Activated naive CD4-positive, alpha-beta T cell treated with anti-CD3 and anti-CD28 coated beads, Interleukin-2, amount 50 U/mL, for 16 hours (primary cell): ENCODE data around the gene FURIN.
A peak's percentile ranks its signal among the peaks of the same experiment; 100 is the strongest.
"Not testable (repeated sequence)": the region's sequence is repeated elsewhere in the genome, so short reads cannot be mapped to it uniquely, and the experiment has no call there.

ENCODE experiments used
- DNase-seq: peaks from one replicate; pipeline ENCODE4 v3.0.0-alpha.2; 2020

The FURIN gene

DNA sequence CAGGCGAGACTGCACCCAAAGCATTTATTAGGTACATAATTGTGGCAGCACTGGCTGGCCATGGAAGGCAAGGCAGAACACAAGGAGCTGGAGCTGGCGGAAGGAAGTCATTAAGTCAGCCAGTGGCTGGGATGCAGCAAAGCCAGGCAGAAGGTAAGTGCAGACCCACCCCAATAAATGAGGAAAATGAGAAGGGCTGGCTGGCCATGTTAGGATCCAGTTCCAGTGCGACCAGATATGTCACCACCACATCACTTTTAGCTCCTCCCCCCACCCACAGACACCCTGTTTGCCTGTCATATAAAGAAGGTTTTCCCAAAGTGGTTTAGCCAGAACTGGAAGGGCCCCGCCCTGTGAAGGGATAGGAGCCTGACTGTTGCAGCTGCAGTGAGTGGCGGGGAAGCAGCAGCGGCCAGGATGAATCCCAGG is at the start of gene FURIN:
TSS of gene FURIN (plus strand) at position 328 of the 429 bp plus-strand sequence. CDS start 7,153 bp downstream, outside the sequence.
- DNase-seq, result no peak

- no peak for DNase-seq
Observed at GRCh38 chr15:90819390-90819789, 49.0 kb upstream of the FURIN start.

GRCh38 chr15:90819850-90820249 is 48.5 kb upstream of the FURIN start:
- DNase-seq, result no peak

- DNase-seq, result no peak
Observed at GRCh38 chr15:90820481-90820880, 47.9 kb upstream of the FURIN start.

DNA sequence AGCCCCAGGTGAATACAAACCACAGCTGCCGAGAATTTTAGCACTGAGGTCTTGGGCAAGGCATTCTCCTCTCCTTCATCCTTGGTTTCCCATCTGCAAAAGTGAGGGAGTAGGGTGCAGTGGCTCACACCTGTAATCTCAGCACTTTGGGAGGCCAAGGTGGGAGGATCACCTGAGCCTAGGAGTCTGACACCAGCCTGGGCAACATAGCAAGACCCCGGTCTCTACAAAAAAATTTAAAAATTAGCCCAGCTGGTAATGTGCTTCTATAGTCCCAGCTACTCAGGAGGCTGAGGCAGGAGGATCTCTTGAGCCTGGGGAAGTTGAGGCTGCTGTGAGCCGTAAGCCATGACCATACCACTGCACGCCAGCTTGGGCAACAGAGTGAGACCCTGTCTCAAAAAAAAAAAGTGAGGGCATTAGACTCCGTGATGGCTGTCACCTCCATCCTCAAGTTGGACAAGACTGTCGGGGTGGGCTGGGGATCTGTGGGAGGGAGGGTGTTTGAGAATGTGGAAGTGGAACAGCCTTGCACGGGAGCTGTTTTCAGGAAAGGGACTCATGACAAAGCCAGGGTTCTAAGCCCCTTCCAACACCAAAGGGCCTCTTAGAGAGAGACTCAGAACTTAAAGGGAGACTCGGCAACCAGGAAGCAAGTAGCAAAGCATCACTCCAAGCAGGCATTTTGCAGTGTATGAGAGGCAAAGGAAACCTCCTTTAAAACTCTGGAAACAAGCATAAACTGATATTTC is 46.0 kb upstream of the FURIN start:
- DNase-seq, result no peak

DNA sequence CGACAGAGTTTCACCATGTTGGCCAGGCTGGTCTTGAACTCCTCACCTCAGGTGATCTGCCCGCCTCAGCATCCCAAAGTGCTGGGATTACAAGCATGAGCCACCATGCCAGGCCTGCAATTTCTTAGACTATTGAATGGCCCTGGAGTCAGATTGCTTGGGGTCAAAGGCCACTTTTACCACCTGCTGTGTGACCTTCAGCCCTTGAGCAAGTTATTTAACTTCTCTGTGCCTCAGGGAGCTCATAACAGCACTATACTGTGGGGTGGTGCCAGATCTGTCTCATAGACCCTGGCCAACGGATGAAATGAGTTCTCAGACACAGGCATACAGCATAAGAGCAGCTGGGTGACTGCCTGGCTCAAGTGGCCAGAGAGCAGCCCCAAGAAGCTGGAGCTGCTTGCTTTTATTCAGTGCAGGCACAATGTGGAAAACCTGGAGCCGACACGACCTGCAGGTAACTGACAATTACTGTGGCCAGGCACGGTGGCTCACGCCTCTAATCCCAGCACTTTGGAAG is 44.9 kb upstream of the FURIN start:
- DNase-seq, result no peak

DNA sequence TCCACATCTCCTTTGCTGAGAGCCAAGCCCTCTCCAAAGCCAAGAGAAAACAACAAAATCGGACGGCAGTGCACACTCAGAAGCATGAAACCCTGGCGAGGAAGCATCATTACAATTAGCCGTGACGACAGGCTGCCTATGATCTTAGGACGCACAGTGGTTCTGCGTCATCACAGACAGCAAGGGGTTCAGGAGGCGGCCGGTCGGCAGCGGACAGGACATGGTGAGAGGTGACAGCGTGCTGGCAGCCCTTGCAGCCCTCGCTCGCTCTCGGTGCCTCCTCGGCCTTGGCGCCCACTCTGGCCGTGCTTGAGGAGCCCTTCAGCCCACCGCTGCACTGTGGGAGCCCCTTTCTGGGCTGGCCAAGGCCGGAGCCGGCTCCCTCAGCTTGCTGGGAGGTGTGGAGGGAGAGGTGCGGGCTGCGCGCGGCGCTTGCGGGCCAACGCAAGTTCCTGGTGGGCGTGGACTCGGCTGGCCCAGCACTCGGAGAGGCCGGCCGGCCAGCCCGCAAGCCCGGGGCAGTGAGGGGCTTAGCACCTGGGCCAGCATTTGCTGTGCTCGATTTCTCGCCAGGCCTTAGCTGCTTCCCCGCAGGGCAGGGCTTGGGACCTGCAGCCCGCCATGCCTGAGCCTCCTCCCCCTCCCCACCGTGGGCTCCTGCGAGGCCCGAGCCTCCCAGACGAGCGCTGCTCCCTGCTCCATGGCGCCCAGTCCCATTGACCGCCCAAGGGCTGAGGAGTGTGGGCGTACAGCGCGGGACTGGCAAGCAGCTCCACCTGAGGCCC is 43.1 kb upstream of the FURIN start:
- not testable (repeated sequence) for DNase-seq

GRCh38 chr15:90826206-90826885 is 42.0 kb upstream of the FURIN start:
- DNase-seq, result not testable (repeated sequence)

GRCh38 chr15:90826886-90827435 is 41.4 kb upstream of the FURIN start:
- DNase-seq, result no peak

- no peak for DNase-seq
Observed at GRCh38 chr15:90828111-90828510, 40.3 kb upstream of the FURIN start.

DNA sequence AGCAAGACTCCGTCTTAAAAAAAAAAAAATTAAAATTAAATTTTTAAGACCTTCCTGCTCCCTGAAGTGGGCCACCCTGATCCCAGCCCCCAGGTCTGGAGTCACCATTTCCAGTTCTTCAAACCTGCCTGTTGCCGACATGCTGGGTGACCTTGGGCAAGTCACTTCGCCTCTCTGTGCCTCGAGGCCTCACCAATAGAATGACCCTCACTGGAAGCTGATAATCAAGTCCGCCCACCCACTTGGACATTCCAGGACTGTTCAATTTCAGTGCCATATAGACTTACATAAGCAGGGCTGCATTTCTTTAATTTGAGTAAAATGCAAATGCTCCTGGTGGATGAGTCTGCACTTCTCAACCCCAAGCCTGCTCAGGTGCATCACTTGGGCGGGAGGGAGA is 39.3 kb upstream of the FURIN start:
- no peak for DNase-seq

DNA sequence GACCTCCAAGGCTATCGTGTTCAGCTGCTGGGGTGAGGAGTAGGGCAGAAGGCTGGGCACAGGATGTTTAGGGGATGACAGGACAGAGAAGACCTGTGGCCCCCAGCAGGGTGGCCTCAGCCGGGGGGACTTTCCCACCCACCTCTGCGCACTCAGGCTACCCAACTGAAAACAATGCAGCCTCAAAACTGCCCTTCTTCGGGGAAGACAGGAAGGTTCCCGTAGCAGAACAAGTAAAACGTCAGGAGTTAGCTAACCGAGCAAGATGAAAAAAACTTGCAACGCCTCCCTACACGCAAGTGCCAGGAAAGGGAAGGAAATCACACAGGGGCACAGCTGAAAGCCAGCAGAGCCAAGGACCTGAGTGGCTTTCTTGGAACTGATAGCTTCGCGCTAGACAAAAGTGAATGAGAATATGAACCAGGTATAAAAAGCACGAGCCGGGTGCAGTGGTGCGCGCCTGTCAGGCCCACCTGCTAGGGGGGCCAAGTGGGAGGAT is 38.4 kb upstream of the FURIN start:
- DNase-seq, result no peak

- no peak for DNase-seq
Observed at GRCh38 chr15:90834626-90835025, 33.8 kb upstream of the FURIN start.

DNA sequence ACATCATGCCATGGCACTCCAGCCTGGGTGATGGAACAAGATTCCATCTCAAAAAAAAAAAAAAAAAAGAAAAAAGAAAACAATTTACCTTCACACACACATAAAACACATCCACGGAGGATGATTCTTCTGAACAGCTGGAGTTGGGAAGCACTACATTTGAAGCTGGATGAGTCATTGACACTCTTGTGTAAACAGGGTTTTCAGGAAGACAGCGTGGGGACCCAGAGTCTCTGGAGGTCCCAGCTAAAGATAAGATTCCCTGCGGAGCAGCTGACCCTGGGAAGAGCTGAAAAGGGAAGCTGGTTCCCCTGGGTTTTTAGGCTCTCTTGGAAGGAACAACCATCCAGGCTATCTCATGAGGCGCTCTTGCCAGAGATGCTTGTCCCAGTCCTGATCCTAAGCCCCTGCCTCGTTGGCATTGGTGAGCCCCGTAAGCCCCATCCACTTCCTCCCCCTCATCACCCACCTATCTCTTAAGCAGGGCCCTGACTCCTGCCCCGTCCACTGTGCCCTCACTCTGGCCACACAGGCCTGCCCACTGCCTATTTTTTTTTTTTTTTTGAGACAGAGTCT is 32.0 kb upstream of the FURIN start:
- DNase-seq, result no peak

DNA sequence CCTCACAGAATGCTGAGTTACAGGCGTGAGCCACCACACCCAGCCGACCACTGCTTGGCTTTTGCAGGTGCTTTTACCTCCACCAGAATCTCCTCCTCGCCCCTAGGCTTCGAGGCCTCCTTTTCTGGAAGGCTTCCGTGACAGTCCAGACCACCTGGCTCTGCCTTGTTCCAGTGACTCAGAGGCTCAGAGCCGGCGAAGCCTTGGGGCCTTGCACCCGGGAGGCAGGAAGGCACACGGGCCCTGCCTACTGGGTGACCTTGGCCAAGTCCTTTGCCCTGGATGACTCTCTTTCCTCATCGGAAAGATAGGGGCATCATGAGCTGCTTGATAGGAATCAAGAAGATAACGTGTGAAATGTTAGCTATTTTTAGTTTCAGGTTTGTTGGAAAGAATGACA is 31.3 kb upstream of the FURIN start:
- no peak for DNase-seq

- peak; percentile 85 for DNase-seq
Observed at GRCh38 chr15:90838139-90838538, 30.2 kb upstream of the FURIN start.

GRCh38 chr15:90838544-90838943 is 29.8 kb upstream of the FURIN start:
- no peak for DNase-seq

GRCh38 chr15:90839187-90840071 is 29.0 kb upstream of the FURIN start:
- DNase-seq, result no peak

DNA sequence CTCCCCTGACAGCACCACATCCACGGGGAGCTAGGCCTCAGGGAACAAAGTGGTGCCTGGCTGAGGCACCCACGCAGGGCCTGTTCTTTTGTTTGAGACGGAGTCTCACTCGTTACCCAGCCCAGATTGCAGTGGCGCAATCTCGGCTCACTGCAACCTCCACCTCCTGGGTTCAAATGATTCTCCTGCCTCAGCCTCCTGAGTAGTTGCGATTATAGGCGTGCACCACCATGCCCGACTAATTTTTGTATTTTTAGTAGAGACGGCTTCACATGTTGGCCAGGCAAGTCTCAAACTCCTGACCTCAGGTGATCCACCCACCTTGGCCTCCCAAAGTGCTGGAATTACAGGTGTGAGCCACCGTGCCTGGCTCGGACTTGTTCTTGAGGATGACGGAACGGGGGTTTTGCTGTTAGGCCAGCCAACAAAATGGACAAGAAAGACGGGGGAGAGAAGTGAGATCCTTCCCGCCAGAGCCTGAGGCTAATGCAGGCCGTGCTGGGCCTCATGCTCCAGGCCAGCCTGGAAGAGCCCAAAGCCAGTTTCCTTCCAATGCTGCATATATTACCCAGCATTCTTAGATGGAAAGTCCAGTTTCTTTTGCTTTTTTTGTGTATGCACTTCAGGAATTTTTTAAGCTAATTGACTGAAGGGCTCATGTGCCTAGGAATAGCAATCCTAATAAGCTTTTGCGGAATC is 28.1 kb upstream of the FURIN start:
- no peak for DNase-seq

GRCh38 chr15:90840954-90841353 is 27.4 kb upstream of the FURIN start:
- DNase-seq, result no peak

- DNase-seq, result no peak
Observed at GRCh38 chr15:90844696-90845095, 23.7 kb upstream of the FURIN start.
